ENCODE measurements around the gene CCDC88C.

CCDC88C gene

DNA sequence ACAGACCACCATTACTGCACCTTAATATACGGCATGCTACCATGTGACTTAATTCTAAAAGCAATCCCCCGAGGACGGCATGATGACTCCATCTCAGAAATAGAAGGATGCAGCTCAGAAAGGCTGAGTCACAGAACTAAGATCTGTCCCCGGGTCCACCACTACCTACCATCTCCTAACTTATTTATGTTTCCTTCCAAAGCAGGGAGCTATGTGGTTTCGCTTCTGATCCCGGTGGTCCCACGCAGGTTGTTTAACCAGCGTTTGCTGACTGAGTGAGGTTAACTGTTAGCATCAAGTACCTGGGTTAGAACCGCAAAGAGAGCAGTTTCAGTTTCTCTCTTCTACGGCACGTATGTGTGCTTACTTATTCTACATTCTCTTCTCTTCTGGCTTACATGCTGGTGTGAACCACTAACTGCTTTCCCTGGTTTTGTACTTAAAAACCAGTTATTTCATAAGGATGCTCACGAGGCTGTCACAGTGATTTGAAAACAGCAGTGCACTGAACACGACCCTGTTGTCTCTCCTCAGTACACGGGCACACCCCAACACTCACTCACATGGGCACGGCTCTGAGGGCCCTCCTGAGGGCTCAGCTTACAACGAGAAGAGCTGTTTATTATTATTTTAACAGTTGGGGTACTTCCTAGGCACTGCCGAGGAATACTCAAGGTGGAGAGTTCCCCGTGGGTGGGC, 66.7 kb downstream of the CCDC88C start:
- peaks cover 8% of the 10 kb centered on the region for H3K4me1 ChIP-seq
- TF ChIP-seq, protein P1, sequence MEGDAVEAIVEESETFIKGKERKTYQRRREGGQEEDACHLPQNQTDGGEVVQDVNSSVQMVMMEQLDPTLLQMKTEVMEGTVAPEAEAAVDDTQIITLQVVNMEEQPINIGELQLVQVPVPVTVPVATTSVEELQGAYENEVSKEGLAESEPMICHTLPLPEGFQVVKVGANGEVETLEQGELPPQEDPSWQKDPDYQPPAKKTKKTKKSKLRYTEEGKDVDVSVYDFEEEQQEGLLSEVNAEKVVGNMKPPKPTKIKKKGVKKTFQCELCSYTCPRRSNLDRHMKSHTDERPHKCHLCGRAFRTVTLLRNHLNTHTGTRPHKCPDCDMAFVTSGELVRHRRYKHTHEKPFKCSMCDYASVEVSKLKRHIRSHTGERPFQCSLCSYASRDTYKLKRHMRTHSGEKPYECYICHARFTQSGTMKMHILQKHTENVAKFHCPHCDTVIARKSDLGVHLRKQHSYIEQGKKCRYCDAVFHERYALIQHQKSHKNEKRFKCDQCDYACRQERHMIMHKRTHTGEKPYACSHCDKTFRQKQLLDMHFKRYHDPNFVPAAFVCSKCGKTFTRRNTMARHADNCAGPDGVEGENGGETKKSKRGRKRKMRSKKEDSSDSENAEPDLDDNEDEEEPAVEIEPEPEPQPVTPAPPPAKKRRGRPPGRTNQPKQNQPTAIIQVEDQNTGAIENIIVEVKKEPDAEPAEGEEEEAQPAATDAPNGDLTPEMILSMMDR (IDR thresholded peaks at IDR 0.05), result no peak
- H3K4me2 ChIP-seq (ENCODE audit: low read length), result no peak overlapping the region
- H2AFZ ChIP-seq, result no peak overlapping the region
- H3K79me2 ChIP-seq, result peaks cover 9% of the 10 kb centered on the region
- no peaks in the 10 kb centered on the region for H3K36me3 ChIP-seq (ENCODE audit: control insufficient read depth, insufficient read depth, low read length)
- no peaks in the 10 kb centered on the region for H3K9me3 ChIP-seq (ENCODE audit: control insufficient read depth, low read length)
- no peak overlapping the region for H3K4me3 ChIP-seq (ENCODE audit: low read depth, low read length)
- no peak overlapping the region for H3K9ac ChIP-seq
- no peak overlapping the region for H3K27ac ChIP-seq
- no peaks in the 10 kb centered on the region for H3K27me3 ChIP-seq (ENCODE audit: control insufficient read depth, insufficient read depth, low read length)

DNA sequence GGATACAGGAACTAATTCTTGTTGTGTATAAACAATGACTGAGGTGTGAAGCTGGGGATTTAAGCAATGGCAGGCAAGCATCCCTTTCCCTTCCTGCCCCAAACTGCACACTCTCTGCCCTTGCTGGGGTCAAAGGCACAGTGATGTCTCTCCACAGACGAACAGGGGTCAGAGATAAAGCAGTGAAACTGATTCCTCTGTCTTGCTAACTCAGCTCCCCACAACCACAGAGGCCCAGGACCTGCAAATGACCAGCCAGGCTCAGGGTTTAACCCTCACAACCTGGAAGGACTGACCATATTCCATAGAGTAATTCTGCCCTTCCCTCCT, 67.2 kb downstream of the CCDC88C start:
- TF ChIP-seq, protein P1 (IDR thresholded peaks at IDR 0.05), result no peak
- H3K27ac ChIP-seq, result no peak overlapping the region
- H3K4me3 ChIP-seq (ENCODE audit: low read depth, low read length), result no peak overlapping the region
- no peak overlapping the region for H3K4me2 ChIP-seq (ENCODE audit: low read length)
- no peak overlapping the region for H3K9ac ChIP-seq
- H3K79me2 ChIP-seq, result peaks cover 9% of the 10 kb centered on the region
- no peaks in the 10 kb centered on the region for H3K27me3 ChIP-seq (ENCODE audit: control insufficient read depth, insufficient read depth, low read length)
- H3K9me3 ChIP-seq (ENCODE audit: control insufficient read depth, low read length), result no peaks in the 10 kb centered on the region
- peaks cover 8% of the 10 kb centered on the region for H3K4me1 ChIP-seq
- H2AFZ ChIP-seq, result no peak overlapping the region
- no peaks in the 10 kb centered on the region for H3K36me3 ChIP-seq (ENCODE audit: control insufficient read depth, insufficient read depth, low read length)

DNA sequence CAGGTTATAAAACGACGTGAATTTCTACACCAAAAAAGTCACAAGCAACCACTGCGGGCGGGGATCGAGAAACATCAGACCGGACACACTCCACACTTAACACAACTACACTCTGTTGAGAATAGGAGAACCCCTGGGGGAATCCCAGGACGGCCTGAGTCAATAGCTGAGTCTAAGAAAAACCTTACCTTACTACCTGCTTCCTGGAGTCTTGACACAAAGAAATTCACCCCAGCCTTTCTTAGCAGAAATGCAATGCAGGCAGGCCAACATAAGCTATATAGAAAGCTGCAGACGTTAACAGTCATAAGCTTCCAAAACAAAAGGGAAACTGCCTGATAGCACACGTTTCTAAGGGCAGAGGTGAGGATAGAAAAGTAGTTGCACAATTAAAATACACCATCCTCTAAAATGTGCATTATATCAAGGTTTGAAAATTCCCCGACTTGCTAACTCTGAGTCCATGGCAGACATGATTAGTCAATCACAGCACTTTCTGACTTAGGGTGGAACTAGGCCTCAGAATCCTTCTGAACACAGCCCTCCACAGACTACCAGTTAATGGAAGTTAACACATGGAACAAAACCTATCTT, 68.0 kb downstream of the CCDC88C start:
- H3K4me1 ChIP-seq, result peaks cover 8% of the 10 kb centered on the region
- H3K79me2 ChIP-seq, result peaks cover 7% of the 10 kb centered on the region
- H3K9me3 ChIP-seq (ENCODE audit: control insufficient read depth, low read length), result no peaks in the 10 kb centered on the region
- TF ChIP-seq, protein P1 (IDR thresholded peaks at IDR 0.05), result no peak
- H3K9ac ChIP-seq, result no peak overlapping the region
- no peak overlapping the region for H3K27ac ChIP-seq
- H2AFZ ChIP-seq, result no peak overlapping the region
- H3K36me3 ChIP-seq (ENCODE audit: control insufficient read depth, insufficient read depth, low read length), result no peaks in the 10 kb centered on the region
- H3K4me2 ChIP-seq (ENCODE audit: low read length), result no peak overlapping the region
- no peaks in the 10 kb centered on the region for H3K27me3 ChIP-seq (ENCODE audit: control insufficient read depth, insufficient read depth, low read length)
- no peak overlapping the region for H3K4me3 ChIP-seq (ENCODE audit: low read depth, low read length)

DNA sequence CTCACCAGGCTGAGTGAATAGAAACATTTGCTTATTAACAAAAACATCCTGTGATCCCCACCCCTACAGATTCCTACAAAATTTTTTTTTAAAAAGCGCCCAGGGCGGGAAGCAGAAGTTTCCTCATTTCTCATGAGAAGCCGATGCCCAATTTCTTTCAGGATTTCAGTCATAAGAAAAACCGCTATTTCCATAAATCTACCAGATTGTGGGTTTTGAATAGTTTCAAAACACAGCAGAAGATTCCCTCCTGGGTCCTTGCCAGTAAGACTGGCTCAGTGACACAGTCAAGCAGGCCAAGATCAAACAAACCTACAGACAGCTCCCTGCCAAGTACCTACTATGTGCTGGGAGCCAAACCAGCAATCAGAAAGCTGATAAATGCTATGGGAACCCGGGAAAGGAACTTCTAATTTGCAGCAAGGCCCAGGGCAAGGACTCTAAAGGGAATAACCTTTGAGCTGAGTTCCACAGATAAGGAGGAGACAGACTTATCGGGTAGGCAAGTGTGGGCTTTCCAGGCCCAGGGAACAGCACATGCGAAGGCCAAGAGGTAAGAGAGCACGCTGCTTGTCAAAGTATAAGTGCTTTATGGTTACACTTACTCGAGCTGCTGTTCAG, 68.7 kb downstream of the CCDC88C start:
- H3K4me1 ChIP-seq, result peaks cover 8% of the 10 kb centered on the region
- no peak overlapping the region for H3K9ac ChIP-seq
- H3K27ac ChIP-seq, result no peak overlapping the region
- no peak overlapping the region for H3K4me2 ChIP-seq (ENCODE audit: low read length)
- H3K79me2 ChIP-seq, result peaks cover 7% of the 10 kb centered on the region
- no peaks in the 10 kb centered on the region for H3K9me3 ChIP-seq (ENCODE audit: control insufficient read depth, low read length)
- no peak overlapping the region for H2AFZ ChIP-seq
- no peak overlapping the region for H3K4me3 ChIP-seq (ENCODE audit: low read depth, low read length)
- TF ChIP-seq, protein P1 (IDR thresholded peaks at IDR 0.05), result no peak
- no peaks in the 10 kb centered on the region for H3K27me3 ChIP-seq (ENCODE audit: control insufficient read depth, insufficient read depth, low read length)
- no peaks in the 10 kb centered on the region for H3K36me3 ChIP-seq (ENCODE audit: control insufficient read depth, insufficient read depth, low read length)

All from parathyroid adenoma (tissue), 2 donors.